Measurements from ENCODE around the gene BAZ2B. TPM values are rescaled to one million over a fixed set of nuclear protein-coding genes. Genes with fewer than 3 reads are reported as not detected.
A peak's percentile ranks its signal among the peaks of the same experiment; 100 is the strongest.

Gene BAZ2B
- total and polyA plus RNA-seq, 8 donors, result 60.0 to 142 (median 101) TPM

DNA sequence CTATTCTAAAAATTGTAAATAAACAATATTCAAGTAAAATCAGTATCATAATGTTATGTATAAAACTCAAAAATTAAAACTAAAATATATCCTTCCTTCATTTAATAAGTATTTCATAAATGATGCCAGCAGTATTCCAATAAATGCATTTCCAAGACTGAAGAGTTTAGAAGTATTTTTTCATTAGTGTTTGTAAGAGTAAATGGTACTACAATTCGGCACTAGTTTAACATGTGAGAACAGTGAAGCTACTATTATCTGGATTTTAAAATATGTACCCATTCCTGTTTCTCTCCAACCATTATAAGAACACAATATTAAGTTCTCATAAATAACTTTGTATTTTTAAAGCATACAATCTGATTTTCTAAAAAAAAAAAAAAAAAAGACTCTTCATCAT is 3.3 kb downstream of the BAZ2B start:
- TF ChIP-seq, protein P1, sequence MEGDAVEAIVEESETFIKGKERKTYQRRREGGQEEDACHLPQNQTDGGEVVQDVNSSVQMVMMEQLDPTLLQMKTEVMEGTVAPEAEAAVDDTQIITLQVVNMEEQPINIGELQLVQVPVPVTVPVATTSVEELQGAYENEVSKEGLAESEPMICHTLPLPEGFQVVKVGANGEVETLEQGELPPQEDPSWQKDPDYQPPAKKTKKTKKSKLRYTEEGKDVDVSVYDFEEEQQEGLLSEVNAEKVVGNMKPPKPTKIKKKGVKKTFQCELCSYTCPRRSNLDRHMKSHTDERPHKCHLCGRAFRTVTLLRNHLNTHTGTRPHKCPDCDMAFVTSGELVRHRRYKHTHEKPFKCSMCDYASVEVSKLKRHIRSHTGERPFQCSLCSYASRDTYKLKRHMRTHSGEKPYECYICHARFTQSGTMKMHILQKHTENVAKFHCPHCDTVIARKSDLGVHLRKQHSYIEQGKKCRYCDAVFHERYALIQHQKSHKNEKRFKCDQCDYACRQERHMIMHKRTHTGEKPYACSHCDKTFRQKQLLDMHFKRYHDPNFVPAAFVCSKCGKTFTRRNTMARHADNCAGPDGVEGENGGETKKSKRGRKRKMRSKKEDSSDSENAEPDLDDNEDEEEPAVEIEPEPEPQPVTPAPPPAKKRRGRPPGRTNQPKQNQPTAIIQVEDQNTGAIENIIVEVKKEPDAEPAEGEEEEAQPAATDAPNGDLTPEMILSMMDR (IDR thresholded peaks at IDR 0.05), result no peak
- H3K27me3 ChIP-seq, result no peaks in the 10 kb centered on the region
- no peaks in the 10 kb centered on the region for H3K36me3 ChIP-seq
- DNase-seq, result no peak
- H3K27ac ChIP-seq, result peak overlapping the region; percentile 99
- H3K4me3 ChIP-seq, result peak overlapping the region in 1 of 2 donors; percentile 67
- ATAC-seq, result no peak
- no peaks in the 10 kb centered on the region for H3K9me3 ChIP-seq
- intact Hi-C loops (cut with DNase I), result no loop called here
- peaks cover 7 to 68% of the 10 kb centered on the region in 2 donors for H3K4me1 ChIP-seq

DNA sequence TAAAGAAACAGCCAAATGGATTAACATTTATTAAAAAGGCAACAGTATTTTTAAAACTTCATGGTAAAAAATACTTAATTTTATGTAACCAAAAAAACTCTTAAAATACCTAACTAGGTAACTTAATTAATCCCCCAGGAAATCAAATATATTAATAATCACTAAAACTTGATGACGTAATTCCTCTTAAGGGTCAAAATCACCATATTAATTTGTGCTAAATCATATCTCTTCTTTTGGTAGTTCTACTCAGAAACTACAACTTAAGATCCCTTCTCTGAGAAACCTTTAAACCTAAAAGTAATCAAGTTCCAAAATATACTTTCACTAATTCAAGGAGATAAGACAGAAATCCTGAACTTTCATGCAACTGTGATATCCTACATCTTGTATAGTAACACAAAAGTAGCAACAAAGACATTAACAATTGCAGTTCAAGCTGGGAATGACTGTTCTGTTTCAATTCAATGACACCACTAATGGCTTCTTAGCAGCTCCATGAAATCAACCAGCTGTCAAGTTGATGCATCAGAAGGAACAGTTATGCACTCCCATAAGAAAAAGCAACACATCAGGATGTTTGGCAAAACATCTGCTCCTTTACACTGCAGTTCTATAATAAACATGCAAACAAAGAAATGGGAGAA is 4.0 kb downstream of the BAZ2B start:
- DNase-seq (peak in 2 of 4 donors; percentile 75 to 83), ATAC-seq (no peak)
- peak overlapping the region; percentile 99 for H3K27ac ChIP-seq
- intact Hi-C loops (cut with DNase I), result no loop called here
- peaks cover 7 to 61% of the 10 kb centered on the region in 2 donors for H3K4me1 ChIP-seq
- no peaks in the 10 kb centered on the region for H3K27me3 ChIP-seq
- TF ChIP-seq, protein P1 (IDR thresholded peaks at IDR 0.05), result no peak
- no peaks in the 10 kb centered on the region for H3K9me3 ChIP-seq
- no peaks in the 10 kb centered on the region for H3K36me3 ChIP-seq
- H3K4me3 ChIP-seq, result no peak overlapping the region

DNA sequence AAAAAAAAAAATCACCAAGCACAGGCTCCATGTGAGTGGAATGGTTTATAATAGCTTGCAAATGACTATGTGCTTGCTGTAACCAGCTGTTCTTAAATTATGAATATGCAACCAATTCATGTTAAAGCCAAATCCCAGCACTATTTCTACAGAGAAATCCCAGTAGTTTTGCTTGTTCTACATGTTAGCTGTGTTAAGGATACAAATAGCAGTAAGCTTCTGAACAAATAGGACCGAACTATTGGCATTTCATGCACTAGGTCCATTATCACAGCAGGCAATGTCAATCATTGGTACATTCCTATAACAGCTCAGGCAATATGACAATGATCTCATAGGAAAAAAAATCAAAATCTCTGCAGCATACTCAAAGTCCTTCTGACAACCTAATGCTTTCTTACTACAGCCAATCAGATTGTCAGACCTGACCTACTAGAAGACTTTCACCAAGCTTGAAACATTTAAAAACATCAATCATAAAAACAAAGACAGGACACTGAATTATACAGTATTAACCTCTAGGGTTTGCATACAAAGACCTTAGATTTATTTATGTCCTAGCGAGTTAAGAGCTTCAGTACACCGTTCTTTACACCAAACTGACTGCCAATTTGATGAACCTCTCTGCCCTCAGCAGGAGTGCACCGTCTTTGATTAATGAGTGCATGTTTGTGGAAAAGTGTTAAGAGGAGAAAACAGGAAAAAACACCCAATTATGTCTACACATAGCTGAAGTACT is 6.4 kb downstream of the BAZ2B start:
- ATAC-seq (no peak), DNase-seq (no peak)
- TF ChIP-seq, protein P1 (IDR thresholded peaks at IDR 0.05), result no peak
- Histone ChIP-seq H3K27ac (no peak overlapping the region), H3K4me1 (peaks cover 19 to 67% of the 10 kb centered on the region in 2 donors), H3K9me3 (no peaks in the 10 kb centered on the region), H3K27me3 (no peaks in the 10 kb centered on the region), H3K36me3 (no peaks in the 10 kb centered on the region), H3K4me3 (no peak overlapping the region)
- intact Hi-C loops (cut with DNase I), result no loop called here

DNA sequence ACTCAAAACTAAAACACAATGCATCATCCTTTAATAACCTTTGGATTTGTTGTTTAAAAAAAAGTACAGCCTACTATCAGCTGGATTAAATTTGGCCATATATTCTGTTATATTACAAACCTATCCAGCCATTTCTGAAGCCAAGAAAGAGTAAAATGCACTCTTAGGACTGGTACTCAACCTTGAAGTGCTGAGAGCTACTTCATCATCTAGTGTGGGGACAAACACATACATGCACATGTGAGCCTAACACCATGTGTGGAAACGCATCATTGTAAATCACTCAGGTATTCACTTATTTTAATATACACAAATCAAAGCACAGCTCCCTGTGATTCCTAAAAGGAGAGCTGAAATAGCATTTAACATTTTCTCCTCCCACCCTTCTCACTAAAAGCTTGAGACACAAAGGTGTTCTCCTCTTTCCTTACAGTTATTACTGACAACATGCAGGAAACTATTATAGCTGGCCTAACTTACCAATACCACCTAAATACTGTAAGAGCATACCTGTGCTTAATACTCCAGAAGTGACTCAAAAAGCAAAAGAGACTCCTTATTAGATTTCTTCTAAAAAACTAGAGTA is 7.5 kb downstream of the BAZ2B start:
- H3K4me3 ChIP-seq, result no peak overlapping the region
- peak overlapping the region in 1 of 2 donors; percentile 15 for H3K27ac ChIP-seq
- H3K36me3 ChIP-seq, result no peaks in the 10 kb centered on the region
- TF ChIP-seq, protein P1 (IDR thresholded peaks at IDR 0.05), result no peak
- no peaks in the 10 kb centered on the region for H3K27me3 ChIP-seq
- intact Hi-C loops (cut with DNase I), result no loop called here
- peaks cover 19 to 75% of the 10 kb centered on the region in 2 donors for H3K4me1 ChIP-seq
- ATAC-seq (peak; percentile 54), DNase-seq (no peak)
- no peaks in the 10 kb centered on the region for H3K9me3 ChIP-seq

DNA sequence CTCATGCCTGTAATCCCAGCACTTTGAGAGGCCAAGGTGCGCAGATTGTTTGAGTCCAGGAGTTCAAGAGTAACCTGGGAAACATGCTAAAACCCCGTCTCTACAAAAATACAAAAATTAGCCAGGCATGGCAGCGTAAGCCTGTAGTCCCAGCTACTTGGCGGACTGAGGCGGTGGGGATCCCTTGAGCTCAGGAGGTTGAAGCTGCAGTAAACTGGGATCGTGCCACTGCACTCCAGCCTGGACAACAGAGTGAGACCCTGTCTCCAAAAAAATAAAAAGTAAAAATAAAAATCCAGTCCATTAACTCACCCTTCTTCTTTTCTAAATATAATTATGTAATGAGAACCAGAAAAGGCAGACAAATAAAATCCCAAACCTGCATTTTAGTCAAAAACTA is 8.2 kb downstream of the BAZ2B start:
- H3K9me3 ChIP-seq, result no peaks in the 10 kb centered on the region
- ATAC-seq (no peak), DNase-seq (no peak)
- intact Hi-C loops (cut with DNase I), result no loop called here
- peak overlapping the region in 1 of 2 donors; percentile 15 for H3K27ac ChIP-seq
- H3K36me3 ChIP-seq, result no peaks in the 10 kb centered on the region
- peaks cover 19 to 69% of the 10 kb centered on the region in 2 donors for H3K4me1 ChIP-seq
- TF ChIP-seq, protein P1 (IDR thresholded peaks at IDR 0.05), result no peak
- no peaks in the 10 kb centered on the region for H3K27me3 ChIP-seq
- no peak overlapping the region for H3K4me3 ChIP-seq

Measured in left lung (tissue), 10 donors.